Stimulated activated CD4-positive, alpha-beta T cell treated with anti-CD3 and anti-CD28 coated beads, TNF-alpha, amount 100 ng/mL, for 1 hour (primary cell): ENCODE results near the gene KCNC4.

Experiments used
- DNase-seq, 3 donors: peaks; one replicate each; pipeline ENCODE4 v3.0.0-alpha.2; 2020; ENCODE audit warnings: low read depth in 3 of 3, low spot score in 1 of 3

The KCNC4 gene

GRCh38 chr1:110229348-110230001 lies 19.4 kb downstream of the KCNC4 start:
- DNase-seq, result no peak

GRCh38 chr1:110230381-110231199 lies 20.5 kb downstream of the KCNC4 start:
- DNase-seq, result no peak

- DNase-seq, result no peak
Observed at GRCh38 chr1:110233861-110234260, 23.7 kb downstream of the KCNC4 start.

- no peak for DNase-seq
Observed at GRCh38 chr1:110234691-110235090, 24.6 kb downstream of the KCNC4 start.

GRCh38 chr1:110235181-110235833 lies 25.2 kb downstream of the KCNC4 start:
- no peak for DNase-seq

- DNase-seq, result no peak
Observed at GRCh38 chr1:110235834-110236682, 25.9 kb downstream of the KCNC4 start.

DNA sequence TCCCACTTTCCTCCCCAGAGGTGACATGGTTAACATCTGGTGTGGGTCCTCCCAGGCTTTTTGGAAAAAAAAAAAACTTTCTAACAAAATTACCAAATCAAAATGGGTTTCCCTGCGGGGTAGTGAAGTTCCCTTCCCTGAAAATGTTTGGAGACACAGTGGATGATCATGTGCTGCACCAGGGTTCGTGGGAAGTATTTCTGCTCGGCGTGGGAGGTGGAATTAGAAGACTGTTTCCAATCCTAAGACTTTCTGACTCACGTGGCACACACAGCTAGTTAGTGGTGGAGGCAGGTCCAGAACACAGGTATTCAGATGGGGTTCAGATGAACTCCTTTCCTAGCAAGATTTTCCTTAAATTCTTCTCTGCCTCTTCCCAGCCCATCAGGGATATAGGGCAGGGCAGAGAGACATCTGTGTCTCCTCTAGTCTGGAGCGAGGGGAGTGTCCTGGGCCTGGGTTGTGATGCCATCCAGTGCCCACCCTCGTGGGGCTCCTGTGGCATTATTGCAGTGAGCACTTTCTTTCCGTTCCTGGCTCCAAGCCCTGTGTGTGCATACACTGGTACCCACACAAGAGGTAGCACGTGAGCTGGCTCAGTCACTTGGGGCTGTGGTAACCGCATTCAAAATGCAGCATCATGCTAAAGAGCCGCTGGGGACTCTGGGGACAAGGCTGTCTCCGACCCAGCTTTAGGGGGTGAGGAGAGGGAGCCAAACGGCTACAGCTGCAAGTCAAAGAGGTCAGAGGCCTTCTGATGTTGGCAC lies 27.5 kb downstream of the KCNC4 start:
- no peak for DNase-seq

- no peak for DNase-seq
Observed at GRCh38 chr1:110239441-110240430, 29.6 kb downstream of the KCNC4 start.

- no peak for DNase-seq
Observed at GRCh38 chr1:110240476-110241210, 30.5 kb downstream of the KCNC4 start.

GRCh38 chr1:110241516-110241915 lies 31.4 kb downstream of the KCNC4 start:
- DNase-seq, result no peak

DNA sequence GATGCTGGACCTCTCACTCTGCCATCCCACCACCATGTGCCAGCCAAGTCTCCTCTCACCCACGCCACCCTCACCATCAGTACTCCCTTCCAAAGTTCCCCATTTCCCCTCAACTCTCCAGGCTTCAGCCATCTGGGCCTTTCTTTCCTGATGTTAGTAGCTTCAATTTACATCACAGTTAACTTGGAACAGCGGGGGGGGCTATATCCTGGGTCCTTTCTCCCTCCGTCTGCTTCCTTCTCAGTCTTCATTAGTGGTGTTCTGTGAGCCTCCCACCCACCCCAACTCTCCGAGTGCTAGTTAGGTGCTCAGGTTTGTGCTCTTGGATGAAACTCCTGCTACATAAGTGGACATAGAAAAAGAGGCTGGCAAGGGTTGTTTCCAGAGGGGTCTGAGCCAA lies 31.9 kb downstream of the KCNC4 start:
- DNase-seq, result no peak

DNA sequence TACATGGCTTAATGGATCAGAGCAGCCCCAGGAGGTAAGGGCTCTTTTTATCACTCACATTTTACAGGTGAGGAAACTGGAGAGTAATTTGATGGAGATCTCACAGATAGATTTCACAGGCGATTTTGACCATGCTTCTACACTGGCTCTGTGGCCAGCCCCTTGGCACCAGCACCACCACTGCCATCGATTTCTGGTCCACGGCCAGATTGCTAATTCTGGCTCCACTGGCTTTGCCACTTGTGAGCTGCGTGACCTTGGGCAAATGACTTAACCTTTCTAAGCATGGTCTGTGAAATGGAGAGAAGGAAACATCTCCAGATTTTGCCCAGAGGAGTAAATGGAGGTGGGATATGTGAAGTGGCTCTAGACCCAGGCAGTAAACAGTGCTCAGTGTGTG lies 32.6 kb downstream of the KCNC4 start:
- no peak for DNase-seq

DNA sequence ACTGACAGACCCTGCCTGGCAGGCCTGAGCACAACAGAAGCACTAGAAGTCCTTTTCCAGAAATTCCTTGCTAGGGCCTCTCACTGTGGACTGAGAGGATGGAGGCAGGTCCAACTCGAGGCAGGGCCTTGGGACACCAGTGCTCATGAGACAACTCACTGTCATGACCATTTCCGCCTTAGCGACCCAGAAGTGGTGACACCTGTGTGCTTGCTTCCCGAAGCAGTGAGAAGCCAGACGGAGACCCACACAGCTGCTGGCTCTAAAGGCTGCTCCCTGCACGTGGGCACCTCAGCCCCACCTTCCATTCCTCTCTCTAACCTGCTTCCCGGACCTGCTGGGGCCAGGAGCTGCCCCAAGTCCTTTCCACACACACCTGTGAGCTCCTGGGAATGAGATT lies 33.0 kb downstream of the KCNC4 start:
- no peak for DNase-seq

- DNase-seq, result no peak
Observed at GRCh38 chr1:110243574-110243973, 33.5 kb downstream of the KCNC4 start.

DNA sequence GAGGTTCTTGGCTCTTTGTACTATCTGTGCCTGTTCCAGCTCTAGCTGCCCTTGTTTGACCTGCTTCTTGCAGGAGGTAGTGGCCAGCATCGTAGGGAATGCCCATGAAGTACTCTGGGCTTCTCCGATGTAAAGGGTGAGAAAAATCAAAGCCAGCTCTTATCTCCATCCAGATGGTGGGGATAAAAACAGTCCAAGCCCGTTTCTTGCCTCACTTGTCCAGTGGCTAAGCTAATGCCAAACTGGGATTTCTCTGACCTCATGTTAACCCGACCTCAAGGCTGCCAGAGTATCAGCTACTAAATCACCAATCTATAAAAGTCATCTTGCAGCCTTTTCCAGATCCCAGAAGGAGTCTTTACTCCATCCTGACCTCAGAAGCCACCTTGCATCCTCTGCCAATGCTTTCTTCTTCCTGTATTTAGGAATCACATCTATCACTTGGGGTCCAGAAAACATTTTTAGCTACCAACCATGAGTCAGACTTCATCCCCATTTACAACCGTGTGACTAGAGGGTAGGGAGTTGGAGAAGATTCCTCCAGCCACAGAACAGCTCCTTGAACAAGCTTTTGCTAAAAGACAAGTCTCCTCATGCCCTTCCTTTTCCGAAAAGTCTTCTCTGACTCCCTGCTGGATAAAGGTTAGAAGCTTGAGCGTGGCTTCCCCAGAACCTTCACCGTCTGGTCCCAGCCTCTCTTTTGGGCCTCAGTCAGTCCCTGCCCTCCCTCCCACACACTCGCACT lies 35.9 kb downstream of the KCNC4 start:
- DNase-seq, result no peak

DNA sequence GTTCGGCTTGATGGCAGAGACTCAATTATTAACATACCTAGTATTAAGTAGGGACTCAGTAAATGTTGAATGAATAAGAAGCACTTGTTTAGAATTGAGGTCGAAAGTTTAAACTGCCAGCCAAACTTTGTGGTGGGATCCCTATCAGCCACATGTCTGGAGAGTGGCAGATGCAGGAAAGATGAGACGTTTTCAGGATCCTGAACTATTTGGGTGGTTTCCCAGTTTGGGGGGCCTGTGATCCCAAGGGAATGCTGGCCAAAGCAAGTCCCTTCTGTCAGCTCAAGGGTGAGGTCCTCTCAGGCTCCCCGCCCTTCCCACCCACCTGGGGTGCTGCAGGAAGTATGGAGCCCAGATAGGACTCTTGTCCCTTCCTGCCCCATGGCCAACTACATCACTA lies 38.6 kb downstream of the KCNC4 start:
- no peak for DNase-seq

DNA sequence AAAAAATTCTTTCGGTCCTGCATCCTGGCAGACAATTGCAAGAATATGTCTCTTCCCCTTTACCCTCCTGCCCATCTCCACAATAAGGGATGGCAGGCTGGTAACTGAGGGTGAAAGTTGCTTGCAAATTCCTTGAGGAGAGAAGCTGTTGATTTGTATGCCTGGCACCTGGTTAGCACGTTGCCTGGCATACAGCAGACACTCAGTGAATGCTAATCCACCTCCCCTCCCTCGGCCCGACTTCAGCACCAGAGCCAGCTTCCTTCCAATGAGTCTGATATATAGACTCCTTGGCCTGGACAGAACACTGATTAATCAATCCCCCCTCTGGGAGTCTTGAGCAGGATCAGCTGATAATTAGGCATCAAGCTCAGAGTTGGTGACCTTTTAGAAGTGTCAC lies 39.1 kb downstream of the KCNC4 start:
- no peak for DNase-seq

- no peak for DNase-seq
Observed at GRCh38 chr1:110250008-110250407, 39.9 kb downstream of the KCNC4 start.
